Thyroid gland (tissue), 4 donors: Measurements from ENCODE around the gene CREBBP.

Experiments
- CTCF ChIP-seq, 6 experiments: fragments of 200-600 bp in 3 of 6; fragments of 450-650 bp in 3 of 6; sonication (generic) in 3 of 6; IDR thresholded peaks; one replicate each; pipeline ENCODE4 v1.5.1; 2016 to 2019; ENCODE audit warnings: antibody characterized with exemption in 6 of 6, mild to moderate bottlenecking in 2 of 6, inconsistent platforms in 1 of 6, moderate library complexity in 1 of 6
- POLR2A ChIP-seq, 2 donors: fragments of 450-650 bp; IDR thresholded peaks; one replicate each; pipeline ENCODE4 v1.6.1; 2017; ENCODE audit warnings: antibody characterized with exemption in 2 of 2, mild to moderate bottlenecking in 2 of 2, moderate library complexity in 1 of 2

GRCh38 chr16:3771513-3771912 is 109.0 kb downstream of the CREBBP start:
- TF ChIP-seq CTCF (IDR thresholded peaks at IDR 0.05), result no peak
- TF ChIP-seq POLR2A (IDR thresholded peaks at IDR 0.05), result no peak
